Upper lobe of right lung (tissue), 1 donor: ENCODE data around the gene ZBTB7A. TPM values are rescaled to one million over a fixed set of nuclear protein-coding genes. Genes with fewer than 3 reads are reported as not detected.

Experiments used
- ATAC-seq: fragments of 200-7000 bp; cut with Tn5 transposase; one replicate; pipeline ENCODE4 v1.9.1; 2020; ENCODE audit warnings: mild to moderate bottlenecking, moderate library complexity
- DNase-seq: peaks from one replicate; pipeline ENCODE4 v3.0.0-alpha.2; 2020
- H3K27ac ChIP-seq: fragments of 200-600 bp; one replicate; pipeline ENCODE4 v1.8.0; 2022
- H3K27me3 ChIP-seq: fragments of 200-600 bp; one replicate; pipeline ENCODE4 v1.8.0; 2022; ENCODE audit warnings: mild to moderate bottlenecking
- H3K36me3 ChIP-seq: fragments of 200-600 bp; one replicate; pipeline ENCODE4 v1.8.0; 2022
- H3K4me1 ChIP-seq: fragments of 200-600 bp; one replicate; pipeline ENCODE4 v1.8.0; 2022
- H3K4me3 ChIP-seq: fragments of 200-600 bp; one replicate; pipeline ENCODE4 v1.8.0; 2022; ENCODE audit warnings: mild to moderate bottlenecking
- H3K9me3 ChIP-seq: fragments of 200-600 bp; one replicate; pipeline ENCODE4 v1.8.0; 2022
- intact Hi-C: fragments of 100-400 bp; cut with DNase I; formaldehyde crosslinking; loops from one replicate; pipeline ENCODE4 v1.11.0; 2022
- total RNA-seq: library from RNA; stranded (reverse); fragmentation: NEBNext Ultra II Directional; extraction: Animal tissue kit (Norgen Biotek cat#: 25700); gene quantifications from one replicate; pipeline ENCODE4 v1.2.1, GENCODE V29; 2021
- TF ChIP-seq, protein P1 (sequence below): fragments of 200-600 bp; IDR thresholded peaks from one replicate; pipeline ENCODE4 v1.8.0; 2022; ENCODE audit warnings: antibody characterized with exemption
- donor health status: DM: no; HTN: yes; CAD: no; lungs with severe emphysema.

ZBTB7A gene
- total RNA-seq, 1 donor from 2014 or later: 54.3 TPM

DNA sequence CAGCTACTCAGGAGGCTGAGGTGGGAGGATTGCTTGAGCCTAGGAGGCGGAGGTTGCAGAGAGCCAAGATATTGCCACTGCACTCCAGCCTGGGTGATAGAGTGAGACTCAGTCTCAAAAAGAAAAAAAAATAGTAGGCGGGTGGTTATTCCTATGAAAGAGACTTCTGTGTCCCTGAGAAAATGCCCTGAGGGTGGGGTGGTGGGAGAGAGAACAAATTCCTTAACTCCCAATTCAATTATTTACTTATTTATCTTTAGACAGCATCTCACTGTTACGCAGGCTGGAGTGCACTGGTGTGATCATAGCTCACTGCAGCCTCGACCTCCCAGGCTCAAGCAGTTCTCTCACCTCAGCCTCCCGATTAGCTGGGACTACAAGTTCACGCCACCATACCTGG lies 71.1 kb downstream of the ZBTB7A start:
- no peaks in the 10 kb centered on the region for H3K9me3 ChIP-seq
- TF ChIP-seq, protein P1, sequence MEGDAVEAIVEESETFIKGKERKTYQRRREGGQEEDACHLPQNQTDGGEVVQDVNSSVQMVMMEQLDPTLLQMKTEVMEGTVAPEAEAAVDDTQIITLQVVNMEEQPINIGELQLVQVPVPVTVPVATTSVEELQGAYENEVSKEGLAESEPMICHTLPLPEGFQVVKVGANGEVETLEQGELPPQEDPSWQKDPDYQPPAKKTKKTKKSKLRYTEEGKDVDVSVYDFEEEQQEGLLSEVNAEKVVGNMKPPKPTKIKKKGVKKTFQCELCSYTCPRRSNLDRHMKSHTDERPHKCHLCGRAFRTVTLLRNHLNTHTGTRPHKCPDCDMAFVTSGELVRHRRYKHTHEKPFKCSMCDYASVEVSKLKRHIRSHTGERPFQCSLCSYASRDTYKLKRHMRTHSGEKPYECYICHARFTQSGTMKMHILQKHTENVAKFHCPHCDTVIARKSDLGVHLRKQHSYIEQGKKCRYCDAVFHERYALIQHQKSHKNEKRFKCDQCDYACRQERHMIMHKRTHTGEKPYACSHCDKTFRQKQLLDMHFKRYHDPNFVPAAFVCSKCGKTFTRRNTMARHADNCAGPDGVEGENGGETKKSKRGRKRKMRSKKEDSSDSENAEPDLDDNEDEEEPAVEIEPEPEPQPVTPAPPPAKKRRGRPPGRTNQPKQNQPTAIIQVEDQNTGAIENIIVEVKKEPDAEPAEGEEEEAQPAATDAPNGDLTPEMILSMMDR: no peak
- intact Hi-C loops: no loop called here
- no peak for DNase-seq
- no peak for ATAC-seq
- H3K27ac ChIP-seq: no peak overlapping the region
- H3K27me3 ChIP-seq: no peaks in the 10 kb centered on the region
- H3K4me1 ChIP-seq: no peaks in the 10 kb centered on the region
- no peak overlapping the region for H3K4me3 ChIP-seq
- no peaks in the 10 kb centered on the region for H3K36me3 ChIP-seq

Other genes starting within 250 kb of the ZBTB7A start
- gene ZFR2, start 197.9 kb downstream of the ZBTB7A start, total RNA-seq: 0.55 TPM
- gene ATCAY, start 186.2 kb downstream of the ZBTB7A start, total RNA-seq: not detected
- gene NMRK2, start 133.8 kb downstream of the ZBTB7A start, total RNA-seq: 1.6 TPM
- gene DAPK3, start 95.8 kb downstream of the ZBTB7A start, total RNA-seq: 70.7 TPM
- gene EEF2, start 81.4 kb downstream of the ZBTB7A start, total RNA-seq: 1,960 TPM
- gene PIAS4, start 59.2 kb downstream of the ZBTB7A start, total RNA-seq: 25.4 TPM
- 110 TPM for gene MAP2K2, start 57.2 kb upstream of the ZBTB7A start, total RNA-seq
- not detected for gene CREB3L3, start 86.7 kb upstream of the ZBTB7A start, total RNA-seq
- 20.3 TPM for gene SIRT6, start 115.7 kb upstream of the ZBTB7A start, total RNA-seq
- 2.3 TPM for gene ANKRD24, start 115.8 kb upstream of the ZBTB7A start, total RNA-seq
- gene EBI3, start 162.6 kb upstream of the ZBTB7A start, total RNA-seq: 2.0 TPM
- gene YJU2, start 180.2 kb upstream of the ZBTB7A start, total RNA-seq: 18.9 TPM
- not detected for gene SHD, start 212.4 kb upstream of the ZBTB7A start, total RNA-seq
- gene TMIGD2, start 235.5 kb upstream of the ZBTB7A start, total RNA-seq: 2.7 TPM
- 1.5 TPM for gene FSD1, start 237.7 kb upstream of the ZBTB7A start, total RNA-seq